Stimulated activated CD8-positive, alpha-beta memory T cell treated with anti-CD3 and anti-CD28 coated beads, Interleukin-12 subunit alpha, Interleukin-12 subunit beta, amount 100 ng/mL, for 24 hours (primary cell): ENCODE data around the gene C1orf21.

Experiments
- DNase-seq: peaks from one replicate; pipeline ENCODE4 v3.0.0-alpha.2; 2020; ENCODE audit errors: extremely low read depth

The C1orf21 gene

DNA sequence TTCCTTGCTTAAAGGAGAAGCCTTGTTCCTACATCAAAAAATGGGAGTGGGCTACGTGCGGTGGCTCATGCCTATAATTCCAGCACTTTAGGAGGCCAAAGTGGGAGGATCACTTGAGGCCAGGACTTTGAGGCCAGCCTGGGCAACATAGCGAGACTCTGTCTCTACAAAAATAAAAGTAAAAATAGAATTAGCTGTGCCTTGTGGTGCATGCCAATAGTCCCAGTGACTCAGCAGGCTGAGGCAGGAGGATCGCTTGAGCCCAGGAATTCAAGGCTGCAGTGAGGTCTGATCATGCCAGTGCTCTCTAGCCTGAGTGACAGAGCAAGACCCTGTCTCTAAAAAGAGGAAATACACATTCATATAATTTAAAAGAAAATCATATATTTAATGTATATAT is 127.1 kb downstream of the C1orf21 start:
- no peak for DNase-seq

DNA sequence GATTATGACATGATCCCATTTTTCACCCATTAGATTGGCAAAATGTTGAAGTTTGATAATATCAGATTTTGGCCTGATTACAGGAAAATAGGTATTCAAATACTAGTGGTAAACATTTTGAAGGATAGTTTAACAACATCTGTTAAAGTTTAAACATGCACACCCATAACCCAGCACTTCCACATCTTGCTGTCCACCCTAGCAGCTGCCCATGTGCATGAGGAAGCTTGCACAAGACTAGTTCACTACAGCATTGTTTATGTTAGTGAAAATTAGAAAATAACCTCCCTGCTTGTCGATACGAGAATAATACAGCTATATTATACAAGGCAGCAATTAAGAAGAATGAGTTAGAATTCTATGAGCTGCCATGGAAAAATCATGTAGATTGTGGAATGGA is 127.6 kb downstream of the C1orf21 start:
- no peak for DNase-seq

DNA sequence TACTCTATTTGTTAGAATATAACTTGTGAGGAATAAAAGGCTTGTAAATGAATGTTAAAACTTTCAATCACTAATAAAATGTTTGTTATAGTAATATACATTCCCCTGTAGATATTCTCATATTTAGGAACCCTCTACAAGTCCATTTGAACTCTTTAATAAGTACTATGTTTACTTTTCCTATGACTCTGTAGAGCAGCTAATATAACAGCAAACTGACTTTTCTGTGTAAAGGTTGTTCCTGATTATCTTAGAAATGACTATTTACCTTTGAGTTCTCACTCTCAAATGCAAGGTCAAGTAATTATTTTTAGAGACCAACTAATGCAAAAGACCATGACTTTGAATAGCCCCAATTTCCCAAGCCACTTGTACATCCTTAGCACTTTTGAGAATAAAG is 130.3 kb downstream of the C1orf21 start:
- DNase-seq = no peak

DNA sequence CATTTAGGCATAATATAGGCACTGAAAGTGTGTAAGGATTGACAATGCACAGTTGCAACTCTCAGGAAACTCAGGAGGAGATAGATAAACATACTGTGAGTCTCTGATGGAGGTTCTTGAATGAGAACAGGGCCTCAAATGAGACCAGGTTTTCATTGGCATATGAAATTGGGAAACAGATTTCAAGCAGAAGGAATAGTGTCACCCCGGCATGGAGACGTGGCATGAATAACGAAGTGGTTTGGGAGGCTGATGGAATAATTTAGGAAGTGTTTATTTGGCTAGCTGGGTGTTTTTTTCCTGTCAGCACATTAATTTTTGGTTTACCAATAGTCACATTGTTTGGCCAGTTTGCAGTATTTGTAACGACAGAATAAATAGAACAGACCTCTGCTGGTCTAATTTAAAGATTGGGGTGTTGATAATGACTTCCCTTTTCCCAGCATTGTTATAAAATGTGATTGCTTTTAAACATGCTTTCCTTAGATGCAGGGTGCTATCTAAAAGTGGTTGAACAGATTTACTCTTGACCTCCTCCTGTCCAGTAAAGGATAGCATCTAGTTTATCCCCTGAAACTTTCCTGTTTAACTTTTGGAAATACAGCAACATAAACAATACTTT is 132.0 kb downstream of the C1orf21 start:
- DNase-seq = no peak

DNA sequence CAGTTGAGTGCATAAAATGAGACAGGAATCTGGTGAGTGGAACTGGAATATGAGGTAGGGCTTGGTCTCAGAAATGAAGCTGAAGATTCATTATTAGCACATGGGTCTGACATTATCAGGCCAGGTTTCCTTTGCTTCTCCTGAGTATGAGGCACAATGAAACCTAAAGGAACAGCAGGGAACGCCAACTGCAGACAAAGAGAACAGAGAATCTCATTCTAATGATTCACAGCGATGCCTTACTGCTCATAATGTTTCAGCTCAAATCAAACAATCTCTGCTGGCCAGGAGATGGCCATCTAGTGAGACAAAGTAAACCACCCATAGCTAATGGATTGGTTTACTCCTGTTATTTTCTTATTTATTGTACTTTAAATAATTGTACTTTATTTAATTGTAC is 133.5 kb downstream of the C1orf21 start:
- DNase-seq = no peak

DNA sequence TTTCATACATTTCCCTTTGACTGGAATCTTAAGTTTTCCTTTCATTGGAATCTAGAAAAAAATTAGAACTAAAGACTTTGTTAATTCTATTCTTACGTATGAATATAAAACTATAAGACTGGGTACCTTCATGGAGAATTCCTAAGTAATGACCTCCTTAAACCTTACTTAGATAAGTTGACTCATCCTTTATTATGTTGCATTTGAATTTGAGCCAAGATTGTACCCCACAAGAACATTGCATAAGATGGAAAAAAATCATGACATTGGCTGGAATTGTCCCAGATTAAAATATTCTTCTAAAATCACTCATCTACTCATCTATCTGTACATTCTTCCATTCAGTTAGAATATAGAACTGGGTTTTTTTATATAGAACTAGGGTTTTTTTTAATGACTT is 137.4 kb downstream of the C1orf21 start:
- no peak for DNase-seq

DNA sequence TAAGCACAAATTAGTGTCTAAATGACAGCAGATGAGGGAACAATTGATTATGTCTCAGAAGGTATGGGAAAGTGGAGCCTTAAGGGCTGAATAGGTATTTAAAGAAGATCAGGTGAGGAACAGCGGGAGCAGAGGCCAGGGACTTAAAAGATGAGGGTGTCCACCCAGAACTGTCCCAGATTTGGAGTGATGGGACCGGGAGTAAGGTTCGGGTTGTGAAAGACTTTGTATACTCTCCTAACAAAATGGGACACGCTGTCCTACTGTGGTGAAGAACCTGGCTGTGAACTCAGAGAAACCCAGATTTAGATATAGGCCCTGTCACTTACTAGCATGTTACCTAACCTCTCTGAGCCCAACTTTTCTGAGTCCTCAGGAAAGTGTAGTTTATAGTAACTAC is 140.6 kb downstream of the C1orf21 start:
- DNase-seq = no peak

DNA sequence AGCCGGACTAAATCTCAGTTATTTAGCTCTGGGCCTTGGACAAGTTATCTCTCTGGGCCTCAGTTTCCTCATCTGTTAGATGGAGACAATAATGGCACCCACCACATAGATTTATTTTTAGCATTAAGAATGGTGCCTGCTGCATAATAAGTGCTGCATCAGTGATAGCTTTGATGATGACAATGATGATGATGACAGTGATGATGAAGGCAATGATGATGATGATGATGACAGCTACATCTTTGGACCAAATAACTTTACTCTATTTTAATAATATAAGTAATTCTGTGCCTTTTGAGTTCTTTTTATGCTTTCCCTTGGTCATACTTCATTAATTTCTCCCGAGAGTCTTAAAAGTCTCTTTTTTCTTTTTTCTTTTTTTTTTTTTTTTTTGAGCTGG is 143.4 kb downstream of the C1orf21 start:
- no peak for DNase-seq

DNA sequence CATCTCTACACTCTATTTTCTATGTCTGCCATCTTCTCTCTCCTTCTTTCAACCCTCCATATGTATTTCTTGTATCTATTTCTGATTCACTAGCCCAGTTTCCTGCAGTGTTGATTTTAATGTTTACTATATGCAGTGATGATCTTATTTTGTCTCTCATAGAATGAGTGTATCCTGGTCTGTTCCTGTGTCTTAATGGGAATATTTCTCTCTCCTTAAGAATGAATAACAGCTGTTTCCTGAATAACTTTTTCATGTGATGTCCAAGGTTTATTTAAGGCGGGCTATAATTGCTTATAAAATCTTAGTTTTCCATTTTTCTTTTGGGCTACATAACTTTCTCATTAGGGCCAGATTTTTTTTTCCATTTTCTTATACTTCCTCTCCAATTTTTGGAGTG is 144.5 kb downstream of the C1orf21 start:
- DNase-seq = no peak

DNA sequence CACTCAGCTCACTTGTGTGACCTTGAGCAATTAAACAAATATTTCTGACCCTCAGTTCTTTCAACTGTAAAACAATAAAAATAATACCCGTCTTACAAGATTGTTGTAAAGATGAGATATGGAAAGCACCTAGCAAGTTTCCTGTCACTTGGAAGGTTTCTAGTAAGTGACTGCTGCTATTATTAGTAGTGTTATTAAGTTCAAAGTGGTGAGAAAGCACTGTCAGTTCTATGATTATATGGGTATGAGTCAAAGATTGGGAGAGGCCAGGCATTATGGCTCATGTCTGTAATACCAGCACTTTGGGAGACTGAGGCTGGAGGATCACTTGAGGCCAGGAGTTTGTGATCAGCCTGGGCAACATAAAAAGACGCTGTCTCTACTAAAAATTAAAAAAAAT is 145.4 kb downstream of the C1orf21 start:
- no peak for DNase-seq

DNA sequence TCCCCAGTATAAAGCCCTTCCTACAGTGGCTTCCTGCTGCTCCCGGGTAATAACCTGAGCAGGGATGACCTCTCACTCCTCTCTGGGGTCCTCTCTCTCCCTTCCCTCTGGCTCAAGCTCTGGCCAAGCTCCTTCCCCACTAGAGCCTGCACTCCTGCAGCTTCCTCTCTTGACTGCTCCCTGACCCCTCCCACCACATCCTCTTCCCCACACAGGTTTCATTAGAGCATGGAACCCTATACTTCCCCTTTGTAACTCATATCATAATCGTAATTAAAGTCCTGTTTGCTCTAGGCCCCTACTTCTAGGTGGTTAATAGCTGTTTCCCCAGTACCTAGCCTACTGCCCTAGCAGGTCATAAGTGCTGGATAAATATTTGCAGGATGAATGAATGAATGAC is 146.2 kb downstream of the C1orf21 start:
- no peak for DNase-seq

DNA sequence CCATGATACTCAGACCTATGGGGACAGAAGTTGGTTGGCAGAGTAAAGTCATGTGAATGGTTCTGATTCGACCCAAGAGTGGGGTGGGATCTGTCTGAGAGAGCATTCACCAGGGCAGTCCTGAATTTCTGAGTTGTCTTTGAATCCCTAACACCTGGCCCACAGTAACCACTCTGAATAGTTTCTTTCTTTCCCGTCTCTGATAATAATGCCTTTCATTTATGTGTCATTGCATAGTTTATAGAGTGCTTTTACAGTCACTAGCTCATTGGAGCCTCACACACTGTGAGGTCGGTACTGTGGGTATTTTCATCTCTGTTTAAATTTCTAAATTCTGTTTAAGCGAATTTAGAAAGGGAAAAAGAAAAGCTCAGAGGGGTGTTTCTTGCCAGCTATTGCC is 147.1 kb downstream of the C1orf21 start:
- no peak for DNase-seq

DNA sequence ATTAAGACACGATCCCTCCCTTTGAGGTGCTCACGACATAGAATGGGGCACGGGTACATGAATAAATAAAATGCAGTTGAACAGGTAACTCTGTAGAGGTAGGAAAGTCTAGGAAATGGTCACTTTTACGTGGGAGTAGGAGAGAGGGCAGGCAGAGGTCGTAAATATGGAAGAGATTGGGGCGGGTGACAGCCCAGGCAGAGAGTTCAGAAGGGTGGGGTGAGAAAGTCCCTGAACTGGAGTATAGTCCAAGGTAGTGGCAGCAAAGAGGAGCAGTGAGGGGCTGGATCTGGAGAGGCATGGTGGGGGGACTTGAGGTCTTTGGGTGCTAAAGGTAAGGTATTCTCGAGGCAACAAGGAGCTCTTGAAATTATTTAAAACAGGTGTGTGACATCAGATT is 147.9 kb downstream of the C1orf21 start:
- no peak for DNase-seq

DNA sequence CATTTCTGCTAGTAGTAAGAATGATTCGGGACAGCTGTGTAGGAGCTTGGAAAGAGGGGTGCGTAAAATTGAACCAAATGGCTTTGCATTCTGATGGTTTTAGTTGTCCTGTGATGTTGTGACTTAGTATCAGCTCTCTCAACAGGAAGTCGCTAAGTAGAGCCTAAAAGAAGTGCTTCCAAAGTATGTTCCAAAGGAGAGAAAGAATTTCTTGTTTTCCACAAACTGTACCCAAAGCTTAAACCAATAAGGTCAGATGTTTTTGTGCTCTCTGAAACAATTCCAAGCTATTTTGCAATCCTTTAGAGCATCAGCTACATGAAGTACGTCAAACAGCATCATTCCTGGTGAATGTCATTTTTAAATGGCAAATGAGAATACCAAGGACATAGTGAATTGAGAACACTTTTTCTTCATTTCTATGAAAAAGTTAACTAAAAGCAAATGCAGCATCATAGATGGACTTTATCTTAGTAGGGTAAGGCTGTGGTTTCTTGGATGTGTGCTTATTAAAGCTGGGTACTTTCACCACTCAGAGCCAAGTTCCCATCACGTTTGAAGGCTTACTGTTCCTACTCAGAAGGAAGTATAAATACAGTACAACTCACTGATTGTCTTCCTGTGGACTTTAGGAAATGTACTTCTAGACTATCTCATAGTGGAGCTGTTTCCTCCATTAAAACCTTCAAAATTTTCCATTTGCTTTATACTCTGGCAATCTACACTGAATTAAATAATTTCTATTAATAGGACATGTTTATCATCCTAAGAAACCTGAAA is 148.6 kb downstream of the C1orf21 start:
- no peak for DNase-seq

DNA sequence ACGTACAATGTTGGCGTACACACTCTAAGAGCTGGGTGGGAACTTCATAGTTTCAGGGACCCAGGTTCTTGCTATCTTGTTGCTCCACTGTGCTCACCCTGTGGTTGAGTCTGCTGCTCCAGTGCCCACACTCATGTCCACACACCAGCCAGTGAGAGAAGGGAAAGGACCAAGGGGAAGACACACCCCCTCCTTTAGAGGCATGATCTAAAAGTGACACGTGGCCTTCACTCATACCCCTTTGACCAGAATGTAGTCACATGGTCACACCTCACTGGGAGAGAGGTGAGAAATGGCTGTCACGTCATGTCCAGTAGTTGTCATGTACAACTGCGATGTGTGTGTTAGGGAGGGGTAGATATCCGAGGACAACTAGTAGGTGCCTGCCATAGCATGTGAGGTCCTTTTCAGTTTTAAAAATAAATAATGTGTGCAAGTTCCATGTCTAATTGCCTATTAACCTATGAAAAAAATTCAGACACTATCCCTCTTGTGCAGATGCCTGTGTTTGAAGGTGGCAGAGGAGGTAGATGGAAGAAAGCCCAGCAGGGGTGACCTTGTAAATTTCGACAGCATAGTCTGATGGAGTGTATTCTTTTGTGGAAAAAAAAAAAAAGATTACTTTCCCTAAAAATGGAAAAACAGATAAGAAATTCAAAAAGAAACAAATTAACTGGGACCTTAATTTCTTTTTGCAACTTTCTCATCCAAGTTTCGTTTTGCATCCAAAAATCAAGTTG is 149.6 kb downstream of the C1orf21 start:
- no peak for DNase-seq

DNA sequence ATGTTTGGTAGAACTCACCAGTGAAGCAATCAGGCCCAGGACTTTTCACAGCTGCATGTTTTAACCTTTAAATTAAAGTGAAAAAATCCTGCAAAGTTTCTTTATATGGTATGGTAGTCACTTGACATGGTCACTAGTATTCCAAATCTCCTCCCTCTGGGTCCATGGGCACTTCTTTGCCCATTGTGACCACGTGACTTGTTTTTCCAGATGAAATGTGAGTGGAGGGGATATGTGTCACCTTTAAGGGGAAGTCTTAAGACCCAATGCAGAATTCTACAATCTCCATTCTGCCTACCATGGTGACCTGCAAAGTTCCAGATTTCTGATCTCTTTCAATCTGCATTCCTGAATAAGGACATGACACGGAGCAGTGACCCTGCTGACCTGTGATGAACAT is 152.8 kb downstream of the C1orf21 start:
- DNase-seq = no peak

DNA sequence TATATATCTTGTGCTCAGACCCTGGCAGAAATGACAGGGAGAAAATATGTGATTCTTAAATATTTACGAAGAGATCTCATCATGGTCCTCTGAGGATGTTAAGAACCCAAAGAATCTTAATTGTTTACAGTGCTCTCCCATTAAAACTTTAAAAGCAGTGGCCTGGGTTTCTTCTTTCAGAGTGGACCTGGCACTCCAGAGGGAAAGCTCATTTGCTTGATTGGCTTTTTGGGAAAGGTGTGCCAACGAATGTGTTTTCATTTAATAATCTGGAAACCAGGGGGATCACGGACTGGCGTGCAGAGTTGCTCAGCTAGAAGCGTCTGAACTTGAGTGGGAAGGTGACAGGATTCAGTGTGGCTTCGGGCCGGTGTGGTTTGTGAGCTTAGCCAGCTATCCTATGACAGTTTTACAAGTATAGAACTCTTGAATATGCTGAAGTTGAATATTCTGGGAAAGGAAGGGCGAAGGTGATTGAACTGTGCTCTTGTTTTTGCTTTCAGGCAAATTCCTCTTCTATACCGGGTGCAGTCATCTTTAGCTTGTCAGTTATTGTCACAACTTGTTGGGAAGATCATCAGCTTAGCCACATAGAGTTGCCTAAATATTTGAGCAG is 154.8 kb downstream of the C1orf21 start:
- DNase-seq = no peak

DNA sequence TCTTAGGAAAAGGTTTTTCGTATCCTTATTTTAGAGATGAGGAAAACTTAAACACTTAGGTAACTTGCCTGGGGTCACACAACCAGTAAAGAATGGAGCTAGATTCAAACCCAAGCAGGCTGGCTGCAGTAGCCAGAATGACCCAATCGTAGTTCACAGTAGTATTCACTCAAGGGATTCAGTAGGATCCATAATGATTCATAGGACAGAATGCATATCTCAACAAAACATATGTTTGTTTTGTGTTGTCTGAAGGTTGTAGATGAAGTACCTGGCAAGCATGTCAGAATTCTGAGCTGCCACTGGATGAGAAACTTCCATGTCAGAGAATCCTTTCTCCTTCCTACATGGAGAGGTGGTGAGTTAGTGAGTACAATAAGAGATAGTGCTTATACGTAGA is 155.5 kb downstream of the C1orf21 start:
- no peak for DNase-seq

DNA sequence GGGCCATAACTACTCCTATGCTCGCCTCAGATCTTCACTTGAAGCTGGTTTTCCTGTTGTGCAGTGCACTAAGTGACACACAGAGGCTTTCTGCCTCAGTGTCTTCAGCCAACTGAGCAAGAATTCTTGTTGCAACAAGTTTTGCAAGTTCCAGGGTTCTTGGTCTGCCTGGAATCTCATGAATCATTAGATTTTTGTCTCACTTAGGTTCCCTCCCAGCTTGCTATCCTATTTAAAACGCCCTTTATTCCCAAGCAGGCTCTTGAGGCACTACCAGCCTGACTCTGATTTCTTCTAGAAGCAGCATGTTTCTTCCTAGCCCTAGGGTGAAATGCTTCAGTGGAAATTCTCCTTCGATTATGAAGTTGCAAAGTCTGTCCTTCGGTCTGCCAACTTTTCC is 158.8 kb downstream of the C1orf21 start:
- DNase-seq = no peak

DNA sequence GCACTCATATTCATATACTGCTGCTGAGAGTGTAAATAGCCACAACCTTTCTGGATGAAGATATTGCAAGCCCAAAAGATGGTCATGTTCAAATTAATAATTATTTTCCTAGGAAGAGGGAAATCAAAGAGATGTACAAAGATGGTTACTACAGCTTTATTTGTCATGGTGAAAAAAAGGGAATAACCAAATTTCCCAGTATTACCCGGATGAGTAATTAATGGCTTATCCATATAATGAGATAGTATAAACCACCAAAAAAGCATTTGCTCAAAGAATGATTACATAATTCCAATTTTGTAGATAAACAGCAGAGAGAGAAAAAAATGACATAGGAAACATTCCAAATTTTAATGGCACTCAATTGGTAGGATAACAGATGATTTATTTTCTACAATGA is 165.6 kb downstream of the C1orf21 start:
- DNase-seq = no peak

DNA sequence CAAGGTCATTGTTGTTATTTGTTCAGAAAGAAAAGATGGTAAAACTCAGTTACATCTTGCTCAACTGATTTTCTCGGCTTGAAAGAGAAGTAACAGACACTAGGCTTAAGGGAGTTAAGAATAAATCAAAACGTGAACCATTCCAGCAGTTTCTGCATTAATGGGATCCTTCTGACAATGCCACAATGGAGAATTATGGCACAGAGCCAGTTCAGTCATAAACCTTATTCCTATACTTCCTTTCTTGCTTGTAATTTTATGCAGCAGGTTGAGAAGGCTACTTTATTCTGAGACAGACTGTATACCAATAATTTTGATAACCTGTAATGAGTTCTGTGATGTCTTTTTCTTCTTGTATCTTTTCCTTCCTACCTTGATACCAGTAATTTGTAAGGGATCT is 167.0 kb downstream of the C1orf21 start:
- DNase-seq = no peak
